HL-60 (cell line): ENCODE data around the gene ATP1A3.

Experiments
- DNase-seq, 2 experiments: peaks; one replicate each; pipeline ENCODE4 v3.0.0-alpha.2; 2010 to 2020; ENCODE audit warnings: low read depth in 1 of 2, low spot score in 1 of 2
- H3K27ac ChIP-seq: fragments of 250-450 bp; sonication (Bioruptor Pico); replicated peaks from 2 replicates; pipeline ENCODE4 v1.5.1; 2020; ENCODE audit warnings: mild to moderate bottlenecking, moderate library complexity
- H3K27me3 ChIP-seq: fragments of 250-450 bp; sonication (Bioruptor Pico); 2 replicates; pipeline ENCODE4 v1.5.1; 2021; ENCODE audit warnings: mild to moderate bottlenecking, moderate library complexity; ENCODE audit not compliant: insufficient read depth, poor library complexity, severe bottlenecking
- H3K4me3 ChIP-seq: replicated peaks from 2 replicates; pipeline ENCODE4 v1.5.1; 2011; ENCODE audit warnings: mild to moderate bottlenecking, control low read depth, low read length; ENCODE audit not compliant: insufficient read depth
- GABPA ChIP-seq: IDR thresholded peaks from 2 replicates; pipeline ENCODE4 v1.6.1; 2012; ENCODE audit warnings: low read depth
- POLR2AphosphoS5 ChIP-seq: IDR thresholded peaks from 2 replicates; pipeline ENCODE4 v1.6.1; 2012; ENCODE audit warnings: low read depth
- SPI1 ChIP-seq: IDR thresholded peaks from 2 replicates; pipeline ENCODE4 v1.6.1; 2012; ENCODE audit warnings: low read depth, mild to moderate bottlenecking, borderline replicate concordance
- TF ChIP-seq, protein P1 (sequence below): IDR thresholded peaks from 2 replicates; pipeline ENCODE4 v1.6.1; 2012; ENCODE audit warnings: low read depth; ENCODE audit not compliant: insufficient replicate concordance
- TF ChIP-seq, protein P2 (sequence below): IDR thresholded peaks from one replicate; pipeline ENCODE4 v1.5.1; 2011; ENCODE audit warnings: low read length, control low read depth, inconsistent platforms; ENCODE audit not compliant: insufficient read depth

ATP1A3 gene

DNA sequence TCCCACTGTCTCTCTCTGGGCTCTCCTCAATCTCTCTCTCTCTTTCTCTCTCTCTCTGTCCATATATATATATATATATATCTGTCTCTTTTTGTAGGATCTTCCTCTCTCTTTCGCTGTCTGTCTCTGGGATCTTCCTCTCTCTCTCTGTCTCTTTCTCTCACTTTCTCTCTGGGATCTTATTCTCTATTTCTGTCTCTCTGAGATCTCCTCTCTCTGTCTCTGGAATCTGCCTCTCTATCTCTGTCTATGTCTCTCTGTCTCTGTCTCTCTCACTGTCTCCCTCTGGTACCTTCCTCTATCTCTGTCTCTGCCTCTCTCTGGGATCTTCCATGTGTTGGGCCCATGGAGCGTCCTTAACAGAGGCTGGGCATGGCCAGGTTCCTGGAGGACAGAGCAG is 3.4 kb downstream of the ATP1A3 start:
- peaks cover 15% of the 10 kb centered on the region for H3K27me3 ChIP-seq
- TF ChIP-seq, protein P1, sequence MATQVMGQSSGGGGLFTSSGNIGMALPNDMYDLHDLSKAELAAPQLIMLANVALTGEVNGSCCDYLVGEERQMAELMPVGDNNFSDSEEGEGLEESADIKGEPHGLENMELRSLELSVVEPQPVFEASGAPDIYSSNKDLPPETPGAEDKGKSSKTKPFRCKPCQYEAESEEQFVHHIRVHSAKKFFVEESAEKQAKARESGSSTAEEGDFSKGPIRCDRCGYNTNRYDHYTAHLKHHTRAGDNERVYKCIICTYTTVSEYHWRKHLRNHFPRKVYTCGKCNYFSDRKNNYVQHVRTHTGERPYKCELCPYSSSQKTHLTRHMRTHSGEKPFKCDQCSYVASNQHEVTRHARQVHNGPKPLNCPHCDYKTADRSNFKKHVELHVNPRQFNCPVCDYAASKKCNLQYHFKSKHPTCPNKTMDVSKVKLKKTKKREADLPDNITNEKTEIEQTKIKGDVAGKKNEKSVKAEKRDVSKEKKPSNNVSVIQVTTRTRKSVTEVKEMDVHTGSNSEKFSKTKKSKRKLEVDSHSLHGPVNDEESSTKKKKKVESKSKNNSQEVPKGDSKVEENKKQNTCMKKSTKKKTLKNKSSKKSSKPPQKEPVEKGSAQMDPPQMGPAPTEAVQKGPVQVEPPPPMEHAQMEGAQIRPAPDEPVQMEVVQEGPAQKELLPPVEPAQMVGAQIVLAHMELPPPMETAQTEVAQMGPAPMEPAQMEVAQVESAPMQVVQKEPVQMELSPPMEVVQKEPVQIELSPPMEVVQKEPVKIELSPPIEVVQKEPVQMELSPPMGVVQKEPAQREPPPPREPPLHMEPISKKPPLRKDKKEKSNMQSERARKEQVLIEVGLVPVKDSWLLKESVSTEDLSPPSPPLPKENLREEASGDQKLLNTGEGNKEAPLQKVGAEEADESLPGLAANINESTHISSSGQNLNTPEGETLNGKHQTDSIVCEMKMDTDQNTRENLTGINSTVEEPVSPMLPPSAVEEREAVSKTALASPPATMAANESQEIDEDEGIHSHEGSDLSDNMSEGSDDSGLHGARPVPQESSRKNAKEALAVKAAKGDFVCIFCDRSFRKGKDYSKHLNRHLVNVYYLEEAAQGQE: no peak
- no peak for TF ChIP-seq POLR2AphosphoS5
- TF ChIP-seq, protein P2, sequence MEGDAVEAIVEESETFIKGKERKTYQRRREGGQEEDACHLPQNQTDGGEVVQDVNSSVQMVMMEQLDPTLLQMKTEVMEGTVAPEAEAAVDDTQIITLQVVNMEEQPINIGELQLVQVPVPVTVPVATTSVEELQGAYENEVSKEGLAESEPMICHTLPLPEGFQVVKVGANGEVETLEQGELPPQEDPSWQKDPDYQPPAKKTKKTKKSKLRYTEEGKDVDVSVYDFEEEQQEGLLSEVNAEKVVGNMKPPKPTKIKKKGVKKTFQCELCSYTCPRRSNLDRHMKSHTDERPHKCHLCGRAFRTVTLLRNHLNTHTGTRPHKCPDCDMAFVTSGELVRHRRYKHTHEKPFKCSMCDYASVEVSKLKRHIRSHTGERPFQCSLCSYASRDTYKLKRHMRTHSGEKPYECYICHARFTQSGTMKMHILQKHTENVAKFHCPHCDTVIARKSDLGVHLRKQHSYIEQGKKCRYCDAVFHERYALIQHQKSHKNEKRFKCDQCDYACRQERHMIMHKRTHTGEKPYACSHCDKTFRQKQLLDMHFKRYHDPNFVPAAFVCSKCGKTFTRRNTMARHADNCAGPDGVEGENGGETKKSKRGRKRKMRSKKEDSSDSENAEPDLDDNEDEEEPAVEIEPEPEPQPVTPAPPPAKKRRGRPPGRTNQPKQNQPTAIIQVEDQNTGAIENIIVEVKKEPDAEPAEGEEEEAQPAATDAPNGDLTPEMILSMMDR: no peak
- no peak for TF ChIP-seq GABPA
- TF ChIP-seq SPI1: no peak
- DNase-seq: no peak
- no peak overlapping the region for H3K27ac ChIP-seq
- H3K4me3 ChIP-seq: no peak overlapping the region

DNA sequence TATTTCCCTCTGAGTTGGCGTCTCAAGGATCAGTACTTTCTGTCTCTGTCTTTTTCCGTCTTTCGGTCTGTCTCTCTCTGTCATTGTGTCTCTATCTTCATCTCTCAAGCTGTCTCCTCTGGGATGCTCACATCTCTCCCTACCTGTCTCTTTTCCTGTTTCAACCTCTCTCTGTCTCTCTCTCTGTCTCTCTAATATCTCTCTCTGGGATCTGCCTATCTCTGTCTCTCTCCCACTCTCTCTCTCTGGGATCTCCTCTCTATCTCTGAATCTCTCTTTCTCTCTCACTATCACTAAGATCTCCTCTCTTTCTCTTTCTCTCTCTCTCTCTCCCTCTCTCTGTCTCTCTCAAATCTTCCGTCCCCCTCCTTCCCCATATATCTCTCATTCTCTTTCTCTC is 4.0 kb downstream of the ATP1A3 start:
- no peak overlapping the region for H3K4me3 ChIP-seq
- H3K27me3 ChIP-seq: peaks cover 15% of the 10 kb centered on the region
- DNase-seq: no peak
- TF ChIP-seq, protein P2: no peak
- TF ChIP-seq POLR2AphosphoS5 (no peak), GABPA (no peak), SPI1 (no peak)
- TF ChIP-seq, protein P1: no peak
- no peak overlapping the region for H3K27ac ChIP-seq

DNA sequence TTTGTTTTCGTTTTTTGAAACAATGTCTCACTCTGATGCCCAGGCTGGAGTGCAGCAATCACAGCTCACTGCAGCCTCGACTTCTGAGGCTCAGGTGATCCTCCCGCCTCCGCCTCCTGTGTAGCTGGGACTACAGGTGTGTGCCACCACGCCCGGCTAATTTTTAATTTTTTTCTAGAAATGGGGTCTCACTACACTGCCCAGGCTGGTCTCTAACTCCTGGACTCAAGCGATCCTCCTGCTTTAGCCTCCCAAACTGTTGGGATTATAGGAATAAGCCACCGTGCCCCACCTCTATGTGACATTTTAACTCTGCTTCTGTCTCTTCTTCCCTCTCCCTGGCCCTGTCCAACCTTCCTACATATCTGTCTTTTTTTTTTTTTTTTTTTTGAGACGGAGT is 5.1 kb downstream of the ATP1A3 start:
- Histone ChIP-seq H3K27me3 (peaks cover 15% of the 10 kb centered on the region), H3K27ac (no peak overlapping the region), H3K4me3 (no peak overlapping the region)
- DNase-seq: no peak
- TF ChIP-seq POLR2AphosphoS5: no peak
- TF ChIP-seq, protein P1: no peak
- TF ChIP-seq, protein P2: no peak
- no peak for TF ChIP-seq GABPA
- no peak for TF ChIP-seq SPI1
